K562 (cell line): Measurements from ENCODE around the gene ADGRG1. TPM values are rescaled to one million over a fixed set of nuclear protein-coding genes. Genes with fewer than 3 reads are reported as not detected.
A peak's percentile ranks its signal among the peaks of the same experiment; 100 is the strongest.

Experiments used
- BACH1 ChIP-seq: fragments of 200-800 bp; sonication (Bioruptor generic); IDR thresholded peaks from 2 replicates; pipeline ENCODE4 v1.6.1; 2016; ENCODE audit warnings: missing genetic modification characterization, missing compliant biosample characterization
- COPS2 ChIP-seq: fragments of 450-650 bp; conservative IDR thresholded peaks from 2 replicates; pipeline ENCODE4 v1.6.1; 2016; ENCODE audit warnings: mild to moderate bottlenecking, moderate library complexity
- EZH2 ChIP-seq: IDR thresholded peaks from 2 replicates; pipeline ENCODE4 v1.6.1; 2012; ENCODE audit warnings: low read depth, mild to moderate bottlenecking, inconsistent platforms, low read length, borderline replicate concordance
- FOSL1 ChIP-seq: fragments of 200-800 bp; sonication (Bioruptor generic); conservative IDR thresholded peaks from 2 replicates; pipeline ENCODE4 v1.6.1; 2016; ENCODE audit warnings: missing genetic modification characterization, missing compliant biosample characterization
- HMG20B ChIP-seq: fragments of 250-450 bp; sonication (Bioruptor Pico); IDR thresholded peaks from 2 replicates; pipeline ENCODE4 v1.5.0; 2021; ENCODE audit warnings: mild to moderate bottlenecking
- MAFF ChIP-seq: IDR thresholded peaks from 2 replicates; pipeline ENCODE4 v1.6.1; 2012; ENCODE audit warnings: low read length, improper control_type of control experiment
- MCM3 ChIP-seq: fragments of 450-650 bp; IDR thresholded peaks from 2 replicates; pipeline ENCODE4 v1.6.1; 2016
- MCM5 ChIP-seq: fragments of 450-650 bp; IDR thresholded peaks from 2 replicates; pipeline ENCODE4 v1.6.1; 2016; ENCODE audit warnings: low read depth
- NCOR1 ChIP-seq: fragments of 450-650 bp; IDR thresholded peaks from 2 replicates; pipeline ENCODE4 v1.6.1; 2016; ENCODE audit warnings: mild to moderate bottlenecking, moderate library complexity
- NR4A1 ChIP-seq, 2 experiments: fragments of 250-450 bp in 1 of 2; fragments of 450-650 bp in 1 of 2; sonication (Bioruptor Pico) in 1 of 2; IDR thresholded peaks; 2 replicates each; pipeline versions ENCODE4 v1.4.0 to v1.6.1; 2016 to 2020; ENCODE audit warnings: mild to moderate bottlenecking in 2 of 2, missing compliant biosample characterization in 1 of 2, missing genetic modification characterization in 1 of 2, moderate library complexity in 1 of 2
- POU5F1 ChIP-seq: fragments of 150-350 bp; IDR thresholded peaks from 2 replicates; pipeline ENCODE4 v1.6.1; 2014; ENCODE audit warnings: borderline replicate concordance, low read length, low read depth, mild to moderate bottlenecking; ENCODE audit not compliant: partially characterized antibody
- RCOR1 ChIP-seq, 2 experiments: IDR thresholded peaks; 2 replicates each; pipeline ENCODE4 v1.6.1; 2012; ENCODE audit warnings: low read depth in 2 of 2, low read length in 2 of 2, borderline replicate concordance in 1 of 2, improper control_type of control experiment in 1 of 2
- SP2 ChIP-seq: IDR thresholded peaks from 2 replicates; pipeline ENCODE4 v1.6.1; 2011; ENCODE audit warnings: mild to moderate bottlenecking, low read depth, low read length, moderate library complexity; ENCODE audit not compliant: poor library complexity, severe bottlenecking; ENCODE audit errors: extremely low read depth
- ZNF232 ChIP-seq: sonication (generic); formaldehyde crosslinking; IDR thresholded peaks from 2 replicates; pipeline ENCODE4 v1.8.0; 2022; ENCODE audit warnings: mild to moderate bottlenecking, missing genetic modification reagents
- ZNF384 ChIP-seq: IDR thresholded peaks from 2 replicates; pipeline ENCODE4 v1.6.1; 2012; ENCODE audit warnings: low read depth, low read length, improper control_type of control experiment
- ZNF561 ChIP-seq: fragments of 450-650 bp; formaldehyde crosslinking; conservative IDR thresholded peaks from 2 replicates; pipeline ENCODE4 v1.4.0; 2020; ENCODE audit warnings: mild to moderate bottlenecking, moderate library complexity
- ZNF75A ChIP-seq: fragments of 450-650 bp; formaldehyde crosslinking; IDR thresholded peaks from 2 replicates; pipeline ENCODE4 v1.4.0; 2020; ENCODE audit warnings: mild to moderate bottlenecking
- polyA plus RNA-seq, 8 experiments: library from polyadenylated mRNA; depleted of rRNA in 4 of 8; stranded (reverse) in 5 of 8; unstranded in 3 of 8; fragments of >200 nt; fragmentation: Nextera tagmentation in 2 of 8; fragmentation: Illumina TruSeq in 1 of 8; extraction: Ambion mirVana in 2 of 8; extraction: Trizol in 1 of 8; gene quantifications; 2 replicates each; pipeline versions ENCODE4 v1.2.1 to v1.2.3, GENCODE V29; 2011 to 2014; ENCODE audit warnings: inconsistent platforms in 1 of 8, missing spikeins in 1 of 8
- total RNA-seq, 7 experiments: library from RNA; depleted of rRNA in 6 of 7; stranded (reverse); fragments of >200 nt in 6 of 7; fragmentation: Illumina TruSeq in 2 of 7; extraction: Trizol in 2 of 7; gene quantifications; 2 replicates each; pipeline versions ENCODE4 v1.2.1 to v1.2.3, GENCODE V29; 2011 to 2021; ENCODE audit warnings: low replicate concordance in 1 of 7
- TF ChIP-seq, protein P1 (sequence below): fragments of 250-450 bp; sonication (Bioruptor Pico); IDR thresholded peaks from 2 replicates; pipeline ENCODE4 v1.4.0; 2020
- TF ChIP-seq, protein P2 (sequence below): fragments of 450-650 bp; formaldehyde crosslinking; IDR thresholded peaks from 2 replicates; pipeline ENCODE4 v1.4.0; 2022; ENCODE audit warnings: mild to moderate bottlenecking, moderate library complexity
- TF ChIP-seq, protein P3 (sequence below): fragments of 450-650 bp; IDR thresholded peaks from 2 replicates; pipeline ENCODE4 v1.6.1; 2014; ENCODE audit warnings: low read depth, mild to moderate bottlenecking, moderate library complexity, borderline replicate concordance

The ADGRG1 gene
- total and polyA plus RNA-seq, 9 of the 15 experiments (the other 6 are each of a cell fraction or from before 2014, with no cell fraction given), result 0.04 to 0.31 (median 0.16) TPM; not detected in 6

DNA sequence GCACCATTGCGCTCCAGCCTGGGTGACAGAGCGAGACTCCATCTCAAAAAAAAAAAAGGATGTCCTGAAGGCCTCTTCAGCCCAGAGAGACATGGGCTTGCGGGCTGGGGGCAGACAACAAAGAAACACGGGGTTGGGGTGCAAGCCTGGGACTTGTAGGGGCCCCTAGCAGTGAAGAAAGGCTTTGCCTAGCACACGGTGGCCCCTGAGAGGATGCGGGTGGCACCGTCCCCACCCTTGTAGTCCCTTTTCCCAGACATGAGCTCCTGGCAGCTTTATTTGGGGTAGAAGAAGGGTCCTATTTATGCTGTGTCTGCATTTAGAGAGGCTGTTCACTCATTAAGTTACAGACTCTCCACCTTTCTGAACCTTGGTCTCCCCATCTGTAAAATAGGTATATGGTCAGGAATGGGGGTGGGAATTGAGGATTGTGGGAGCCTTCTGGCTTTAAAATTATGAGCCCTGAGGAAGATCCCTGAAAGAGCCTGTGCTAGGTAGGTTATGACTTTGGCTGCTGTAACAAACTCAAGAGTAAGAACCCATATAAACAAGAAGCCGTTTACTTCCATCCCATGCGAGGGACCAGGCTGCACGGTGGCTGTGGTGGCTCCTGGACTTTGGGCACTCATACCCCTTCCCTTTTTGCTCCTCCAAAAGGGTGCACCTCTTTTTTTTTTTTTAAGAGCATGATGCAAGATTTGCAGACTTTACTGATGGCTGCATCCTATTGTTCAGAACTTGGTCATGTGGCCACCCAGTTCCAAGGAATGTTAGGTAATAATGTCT lies 20.6 kb upstream of the ADGRG1 start (continued):
- TF ChIP-seq, protein P1, sequence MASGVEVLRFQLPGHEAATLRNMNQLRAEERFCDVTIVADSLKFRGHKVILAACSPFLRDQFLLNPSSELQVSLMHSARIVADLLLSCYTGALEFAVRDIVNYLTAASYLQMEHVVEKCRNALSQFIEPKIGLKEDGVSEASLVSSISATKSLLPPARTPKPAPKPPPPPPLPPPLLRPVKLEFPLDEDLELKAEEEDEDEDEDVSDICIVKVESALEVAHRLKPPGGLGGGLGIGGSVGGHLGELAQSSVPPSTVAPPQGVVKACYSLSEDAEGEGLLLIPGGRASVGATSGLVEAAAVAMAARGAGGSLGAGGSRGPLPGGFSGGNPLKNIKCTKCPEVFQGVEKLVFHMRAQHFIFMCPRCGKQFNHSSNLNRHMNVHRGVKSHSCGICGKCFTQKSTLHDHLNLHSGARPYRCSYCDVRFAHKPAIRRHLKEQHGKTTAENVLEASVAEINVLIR (CRISPR knock-in tag), result no peak
- TF ChIP-seq MAFF (0 out of 2 replicates have a peak, but pooled peaks have one; percentile 5), ZNF232 (CRISPR knock-in tag) (no peak), COPS2 (no peak), NCOR1 (no peak), HMG20B (no peak), ZNF75A (no peak), RCOR1 (IDR thresholded peaks at IDR 0.05; ENCODE audit: borderline replicate concordance in 1 of 2, low read depth in 2 of 2, low read length in 2 of 2) (no peak), BACH1 (tag) (no peak), ZNF384 (peak; percentile 86), EZH2 (no peak), FOSL1 (tag) (no peak), NR4A1 (CRISPR knock-in tag; IDR thresholded peaks at IDR 0.05) (no peak), NR4A1 (tag; IDR thresholded peaks at IDR 0.05) (peak; percentile 35; the same call in 1 of the 2 replicates), MCM3 (no peak), ZNF561 (CRISPR knock-in tag) (no peak), SP2 (no peak), MCM5 (no peak), POU5F1 (no peak)
- TF ChIP-seq, protein P2, sequence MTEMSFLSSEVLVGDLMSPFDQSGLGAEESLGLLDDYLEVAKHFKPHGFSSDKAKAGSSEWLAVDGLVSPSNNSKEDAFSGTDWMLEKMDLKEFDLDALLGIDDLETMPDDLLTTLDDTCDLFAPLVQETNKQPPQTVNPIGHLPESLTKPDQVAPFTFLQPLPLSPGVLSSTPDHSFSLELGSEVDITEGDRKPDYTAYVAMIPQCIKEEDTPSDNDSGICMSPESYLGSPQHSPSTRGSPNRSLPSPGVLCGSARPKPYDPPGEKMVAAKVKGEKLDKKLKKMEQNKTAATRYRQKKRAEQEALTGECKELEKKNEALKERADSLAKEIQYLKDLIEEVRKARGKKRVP (CRISPR knock-in tag), result peak; percentile 78
- TF ChIP-seq, protein P3, sequence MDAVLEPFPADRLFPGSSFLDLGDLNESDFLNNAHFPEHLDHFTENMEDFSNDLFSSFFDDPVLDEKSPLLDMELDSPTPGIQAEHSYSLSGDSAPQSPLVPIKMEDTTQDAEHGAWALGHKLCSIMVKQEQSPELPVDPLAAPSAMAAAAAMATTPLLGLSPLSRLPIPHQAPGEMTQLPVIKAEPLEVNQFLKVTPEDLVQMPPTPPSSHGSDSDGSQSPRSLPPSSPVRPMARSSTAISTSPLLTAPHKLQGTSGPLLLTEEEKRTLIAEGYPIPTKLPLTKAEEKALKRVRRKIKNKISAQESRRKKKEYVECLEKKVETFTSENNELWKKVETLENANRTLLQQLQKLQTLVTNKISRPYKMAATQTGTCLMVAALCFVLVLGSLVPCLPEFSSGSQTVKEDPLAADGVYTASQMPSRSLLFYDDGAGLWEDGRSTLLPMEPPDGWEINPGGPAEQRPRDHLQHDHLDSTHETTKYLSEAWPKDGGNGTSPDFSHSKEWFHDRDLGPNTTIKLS, result no peak
- TF ChIP-seq, all 486 proteins: peak for 17
